Epidermal melanocyte (primary cell): ENCODE data around the gene STRN4.
"Not testable (repeated sequence)": the region's sequence is repeated elsewhere in the genome, so short reads cannot be mapped to it uniquely, and the experiment has no call there.

Experiments used
- DNase-seq: peaks from one replicate; pipeline ENCODE4 v3.0.0; 2011; ENCODE audit warnings: low spot score; ENCODE audit not compliant: insufficient read length

The STRN4 gene

GRCh38 chr19:46714444-46715106, 31.7 kb downstream of the STRN4 start:
- DNase-seq = no peak

DNA sequence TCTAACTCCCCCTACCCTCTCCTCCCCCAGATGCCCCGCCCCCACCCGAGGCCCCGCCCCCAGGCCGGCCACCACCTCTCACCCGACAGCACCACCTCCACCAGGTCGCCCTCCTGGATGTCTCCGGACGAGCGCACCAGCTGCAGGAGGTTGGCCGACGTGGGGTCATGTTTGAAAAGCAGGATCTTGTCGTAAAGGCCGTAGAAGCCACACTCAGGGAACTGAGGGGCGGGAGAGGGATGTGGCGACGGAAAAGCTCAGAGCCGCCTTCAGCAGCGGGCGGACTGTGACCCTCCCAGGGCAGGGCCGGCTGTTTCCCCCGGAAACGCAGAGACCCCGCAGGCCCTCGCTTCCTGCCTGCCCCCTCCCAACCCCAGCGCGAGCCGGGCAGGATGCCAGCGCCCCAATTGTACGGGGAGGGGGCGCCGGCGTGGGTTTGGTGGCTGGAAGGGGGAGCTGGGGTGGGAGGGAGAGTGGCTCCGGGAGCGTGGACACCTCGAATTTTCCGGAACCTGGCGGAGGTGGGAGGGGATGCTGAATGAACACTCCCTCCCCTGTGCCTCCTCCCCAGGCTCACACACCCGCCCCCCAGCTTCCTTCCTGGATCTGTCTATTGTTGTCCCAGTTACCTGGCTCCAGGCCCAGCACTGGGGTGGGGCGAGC, 32.3 kb downstream of the STRN4 start:
- peak; percentile 80 for DNase-seq

DNA sequence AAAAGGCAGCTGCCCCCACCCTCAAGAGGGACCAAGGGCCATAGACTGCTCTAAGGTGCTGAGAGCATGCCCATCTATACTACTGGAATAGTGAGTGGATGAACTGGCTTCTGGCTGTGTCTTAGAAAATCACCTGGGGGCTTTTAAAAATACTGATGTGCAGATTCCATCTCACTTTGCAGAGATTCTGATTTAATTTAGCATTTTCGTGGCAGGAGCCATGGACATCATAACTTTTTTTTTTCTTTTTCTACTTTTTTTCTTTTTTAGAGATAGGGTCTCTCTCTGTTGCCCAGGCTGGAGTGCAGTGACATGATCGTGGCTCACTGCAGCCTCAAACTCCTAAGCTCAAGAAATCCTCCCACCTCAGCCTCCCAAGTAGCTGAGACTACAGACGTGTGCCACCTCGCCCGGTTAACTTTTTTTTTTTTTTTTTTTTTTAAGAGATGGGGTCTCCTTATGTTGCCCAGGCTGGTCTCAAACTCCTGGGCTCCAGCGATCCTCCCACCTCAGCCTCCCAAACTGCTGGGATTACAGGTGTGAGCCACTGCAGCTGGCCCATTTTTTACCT, 33.4 kb downstream of the STRN4 start:
- DNase-seq = not testable (repeated sequence)

GRCh38 chr19:46710687-46711086, 35.6 kb downstream of the STRN4 start:
- DNase-seq = no peak

DNA sequence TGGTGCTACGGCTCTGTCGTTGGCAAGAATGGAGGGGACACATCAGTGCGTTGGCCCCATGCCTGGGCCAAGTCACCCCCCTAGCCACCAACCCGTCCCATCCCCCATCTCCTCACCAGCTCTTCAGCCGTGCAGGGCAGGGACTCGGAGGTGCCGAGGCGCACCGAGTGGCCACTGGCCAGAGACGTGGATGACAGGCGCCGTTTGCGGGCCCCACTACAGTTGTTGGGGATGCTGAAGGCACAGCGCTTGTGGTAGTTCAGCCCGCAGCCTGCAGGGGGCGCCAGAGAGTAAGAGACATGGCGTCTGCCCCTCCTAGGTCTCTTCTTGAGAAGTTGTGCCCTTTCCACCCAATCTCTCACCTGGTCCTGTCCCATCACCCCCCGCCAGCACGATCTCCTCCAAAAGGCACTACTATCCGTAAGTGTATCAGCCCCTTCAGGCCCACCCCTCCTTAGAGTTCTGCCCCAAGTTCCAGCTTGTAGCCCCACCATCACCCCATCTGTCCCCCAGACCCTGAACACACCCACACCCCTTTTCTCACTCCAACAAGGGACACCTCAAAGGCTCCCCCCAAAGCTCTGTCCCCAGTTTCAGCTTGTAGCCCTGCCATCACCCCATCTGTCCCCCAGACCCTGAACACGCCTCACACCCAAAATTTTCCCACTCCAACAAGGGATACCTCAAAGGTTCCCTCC, 41.7 kb downstream of the STRN4 start:
- peak; percentile 82 for DNase-seq

GRCh38 chr19:46700704-46701103, 45.5 kb downstream of the STRN4 start:
- no peak for DNase-seq

DNA sequence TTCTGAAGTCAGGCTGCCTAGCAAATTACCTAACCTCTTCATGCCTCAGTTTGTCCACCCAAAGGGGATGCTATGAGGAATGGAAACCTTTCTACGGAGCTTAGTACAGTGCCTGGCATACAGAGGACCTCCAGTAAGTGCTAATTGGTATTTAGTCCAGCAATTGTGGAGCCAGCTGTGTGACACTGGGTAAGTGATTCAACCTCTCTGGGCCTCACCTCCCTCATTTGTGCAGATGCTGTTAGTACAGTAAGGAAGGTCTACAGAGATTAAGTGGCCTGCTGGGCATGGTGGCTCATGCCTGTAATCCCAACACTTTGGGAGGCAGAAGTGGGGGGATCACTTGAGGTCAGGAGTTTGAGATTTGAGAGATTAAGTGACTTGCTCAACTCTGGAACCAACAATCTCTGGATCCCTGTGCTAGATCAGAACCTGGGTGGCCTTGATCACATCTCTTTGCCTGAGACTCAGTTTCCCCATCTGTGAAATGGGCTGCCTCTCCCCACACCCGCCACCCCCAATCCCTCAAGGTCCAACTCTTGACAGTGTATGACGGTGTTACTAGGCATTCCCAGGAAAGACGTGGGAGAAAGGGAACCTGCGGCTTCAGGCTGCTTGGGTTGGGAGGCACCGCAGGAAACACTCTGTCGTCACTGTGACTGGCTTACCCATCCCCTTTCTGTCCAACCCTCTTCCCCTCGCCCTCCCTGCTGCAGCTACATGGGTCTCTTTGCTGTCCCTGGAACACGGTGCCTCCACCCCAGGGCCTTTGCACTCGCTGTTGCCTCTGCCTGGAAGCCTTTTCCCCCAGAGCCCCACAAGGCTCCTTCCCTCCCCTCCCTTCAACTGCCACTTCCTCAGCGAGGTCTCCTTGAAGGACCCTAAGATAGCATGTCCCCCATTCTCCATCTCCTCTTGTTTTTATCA, 47.6 kb downstream of the STRN4 start:
- no peak for DNase-seq

- DNase-seq = peak; percentile 91
These were observed 48.9 kb downstream of the STRN4 start for GRCh38 chr19:46697204-46697960.

DNA sequence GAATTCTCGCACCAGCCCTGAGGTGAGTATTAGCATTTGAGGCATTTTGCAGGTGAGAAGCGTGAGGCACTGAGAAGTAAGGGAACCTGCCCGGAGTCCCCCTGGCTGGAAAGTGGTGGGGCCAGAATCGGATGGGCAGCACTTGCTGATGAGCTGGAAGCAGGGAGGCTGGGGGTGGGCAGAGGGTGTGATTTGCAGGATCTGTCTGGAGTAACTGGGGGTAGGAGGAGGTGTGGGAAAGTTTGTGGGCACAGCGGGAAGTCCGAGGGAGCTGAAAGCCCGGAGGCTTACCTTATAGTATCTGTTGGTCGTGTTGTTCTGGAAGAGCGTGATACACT, 49.4 kb downstream of the STRN4 start:
- no peak for DNase-seq

DNA sequence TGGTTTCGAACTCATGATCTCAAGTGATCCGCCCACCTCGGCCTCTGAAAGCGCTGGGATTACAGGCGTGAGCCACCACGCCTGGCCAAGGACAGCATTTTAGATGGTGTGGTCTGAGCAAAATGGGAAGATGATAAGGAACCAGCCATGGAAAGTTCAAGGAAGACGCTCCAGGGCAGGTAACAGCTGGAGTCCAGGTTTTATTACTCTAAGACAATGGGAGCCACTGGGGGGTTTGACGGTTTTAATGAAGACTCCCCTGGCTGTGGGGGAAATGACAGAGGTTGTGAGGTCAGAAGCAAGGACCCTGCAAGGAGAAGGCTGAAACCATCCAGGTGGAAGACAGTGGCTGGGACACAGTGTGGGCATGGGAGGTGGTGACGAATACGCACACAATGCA, 50.2 kb downstream of the STRN4 start:
- no peak for DNase-seq

- DNase-seq = no peak
These were observed 52.5 kb downstream of the STRN4 start for GRCh38 chr19:46693760-46694159.

- no peak for DNase-seq
These were observed 53.1 kb downstream of the STRN4 start for GRCh38 chr19:46692918-46693722.

- no peak for DNase-seq
These were observed 54.3 kb downstream of the STRN4 start for GRCh38 chr19:46691948-46692347.

DNA sequence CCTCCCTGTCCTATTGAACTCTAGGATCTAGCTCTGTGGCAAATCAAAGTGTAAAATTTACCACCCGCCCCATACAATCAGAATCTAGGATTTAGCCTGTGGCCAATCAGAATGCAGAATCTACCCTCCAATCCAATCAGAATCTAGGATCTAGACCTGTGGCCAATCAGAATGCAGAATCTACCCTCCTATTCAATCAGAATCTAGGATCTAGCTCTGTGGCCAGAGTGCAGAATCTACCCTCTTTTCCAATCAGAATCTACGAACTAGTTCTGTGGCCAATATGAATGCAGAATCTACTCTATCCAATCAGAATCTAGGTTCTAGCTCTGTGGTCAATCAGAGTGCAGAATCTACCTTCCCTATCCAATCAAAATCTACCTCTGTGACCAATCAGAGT, 55.1 kb downstream of the STRN4 start:
- DNase-seq = no peak

DNA sequence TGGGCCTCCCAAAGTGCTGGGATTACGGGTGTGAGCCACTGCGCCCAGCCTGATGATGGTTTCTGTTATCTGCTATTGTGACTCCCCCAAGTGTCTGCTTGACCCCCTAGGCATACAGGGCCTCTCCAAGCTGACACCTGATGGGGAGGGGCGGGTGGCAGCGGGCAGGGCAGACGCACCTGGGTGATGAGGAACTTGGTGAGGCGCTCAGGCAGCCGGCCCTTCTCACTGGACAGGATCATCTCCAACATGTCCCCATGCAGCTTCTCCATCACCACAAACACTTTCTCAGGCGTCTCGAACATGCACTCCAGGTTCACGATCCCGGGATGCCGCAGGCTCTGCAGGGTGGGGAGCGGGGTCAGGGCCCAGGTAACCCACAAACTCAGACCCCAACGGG, 56.9 kb downstream of the STRN4 start:
- no peak for DNase-seq

DNA sequence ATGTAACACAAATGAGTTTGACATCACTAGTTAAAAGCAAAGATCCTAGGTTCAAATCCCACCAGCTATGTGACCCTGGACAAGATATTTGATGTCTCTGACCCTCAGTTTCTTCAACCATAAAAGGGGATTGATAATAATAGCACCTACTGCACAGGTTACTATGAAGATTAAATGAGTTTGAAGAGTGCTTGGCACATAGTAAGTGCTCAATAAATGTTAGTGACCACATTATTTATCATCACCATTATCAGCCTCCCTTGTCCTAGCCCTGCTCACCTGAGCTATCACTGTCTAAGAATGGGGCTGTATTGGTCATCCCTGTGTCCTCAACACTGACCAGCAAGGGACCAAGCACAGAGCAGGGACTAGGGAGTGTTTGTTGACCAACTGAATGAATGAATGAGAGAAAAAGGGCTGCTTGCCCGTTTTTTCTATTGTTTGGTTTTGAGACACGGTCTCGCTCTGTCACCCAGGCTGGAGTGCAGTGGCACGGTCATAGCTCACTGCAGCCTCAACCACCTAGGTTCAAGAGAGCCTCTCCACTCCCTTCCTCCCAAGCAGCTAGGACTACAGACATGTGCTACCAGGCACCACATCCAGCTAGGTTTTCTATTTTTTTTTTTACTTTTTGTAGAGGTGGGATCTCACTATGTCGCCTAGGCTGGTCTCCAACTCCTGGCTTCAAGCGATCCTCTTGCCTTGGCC, 58.7 kb downstream of the STRN4 start:
- DNase-seq = peak; percentile 5

DNA sequence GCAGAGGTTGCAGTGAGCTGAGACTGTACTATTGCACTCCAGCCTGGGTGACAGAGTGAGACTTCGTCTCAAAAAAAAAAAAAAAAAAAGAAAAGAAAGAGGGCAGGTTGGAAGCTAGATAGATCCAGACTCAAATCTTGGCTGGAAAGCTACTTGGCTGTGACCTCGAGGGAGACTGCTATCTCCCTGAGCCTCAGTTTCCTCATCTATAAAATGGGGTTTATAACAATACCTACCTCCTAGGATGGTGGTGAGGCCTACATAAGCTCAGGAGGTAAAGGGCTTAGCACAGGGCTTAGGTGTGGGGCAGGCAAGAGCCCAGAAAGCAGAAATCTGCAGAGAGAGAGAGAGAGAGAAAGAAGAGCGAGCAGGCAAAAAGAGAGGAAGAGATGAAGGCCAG, 61.1 kb downstream of the STRN4 start:
- no peak for DNase-seq

DNA sequence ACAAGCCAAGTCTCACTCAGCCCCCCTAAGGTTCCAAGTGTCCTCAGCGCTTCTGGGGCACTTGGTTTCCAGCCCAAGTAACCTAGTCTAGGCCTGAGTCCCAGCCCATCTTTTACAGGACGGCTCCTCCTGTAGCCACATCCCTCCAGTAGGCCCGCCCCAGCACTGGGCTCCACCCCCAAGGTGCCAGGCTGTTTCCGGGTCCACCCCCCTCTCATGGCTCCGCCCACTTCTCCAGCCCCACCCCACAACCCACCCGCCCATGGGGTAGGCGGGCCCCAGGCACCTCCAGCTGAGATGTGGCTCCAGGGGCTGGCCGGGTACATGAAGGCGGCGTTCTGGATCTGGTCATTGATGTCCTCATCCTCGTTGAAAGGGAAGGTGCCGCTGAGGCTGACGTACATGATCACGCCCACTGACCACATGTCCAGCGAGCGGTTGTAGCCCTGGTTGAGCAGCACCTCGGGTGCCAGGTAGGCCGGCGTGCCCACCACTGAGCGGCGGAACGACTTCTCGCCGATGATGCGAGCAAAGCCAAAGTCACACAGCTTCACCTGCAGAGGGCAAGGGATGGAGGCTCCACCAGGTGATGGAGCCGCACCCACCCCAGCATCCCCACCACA, 68.0 kb downstream of the STRN4 start:
- DNase-seq = peak; percentile 12
